Activated naive CD8-positive, alpha-beta T cell treated with anti-CD3 and anti-CD28 coated beads, Interleukin-2, amount 50 U/mL, for 16 hours (primary cell): Measurements from ENCODE around the gene GPD1.

Source experiments
- DNase-seq: peaks from one replicate; pipeline ENCODE4 v3.0.0-alpha.2; 2020; ENCODE audit warnings: low read depth, low spot score

Gene GPD1

DNA sequence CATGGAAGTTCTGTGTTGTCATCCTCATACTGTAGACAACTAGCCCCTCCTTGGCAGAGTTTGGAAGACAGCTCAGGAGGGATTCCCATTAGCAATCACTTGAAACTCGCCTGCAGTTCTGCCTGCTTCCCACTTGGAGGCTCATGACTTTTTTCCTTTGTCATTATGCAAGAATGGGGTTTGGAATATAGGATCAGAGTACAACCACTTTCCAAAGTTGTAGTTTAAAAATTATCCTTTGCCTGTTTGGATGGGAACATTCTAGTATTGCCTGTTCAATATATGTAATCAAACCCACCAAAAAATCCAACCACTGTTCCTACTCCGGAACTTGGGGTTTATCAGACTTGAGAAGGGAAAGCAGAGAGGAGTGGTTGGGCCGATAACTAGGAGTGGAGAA lies 2.1 kb upstream of the GPD1 start:
- DNase-seq, result no peak

- no peak for DNase-seq
Measured at GRCh38 chr12:50102131-50102531, 1.7 kb upstream of the GPD1 start.

DNA sequence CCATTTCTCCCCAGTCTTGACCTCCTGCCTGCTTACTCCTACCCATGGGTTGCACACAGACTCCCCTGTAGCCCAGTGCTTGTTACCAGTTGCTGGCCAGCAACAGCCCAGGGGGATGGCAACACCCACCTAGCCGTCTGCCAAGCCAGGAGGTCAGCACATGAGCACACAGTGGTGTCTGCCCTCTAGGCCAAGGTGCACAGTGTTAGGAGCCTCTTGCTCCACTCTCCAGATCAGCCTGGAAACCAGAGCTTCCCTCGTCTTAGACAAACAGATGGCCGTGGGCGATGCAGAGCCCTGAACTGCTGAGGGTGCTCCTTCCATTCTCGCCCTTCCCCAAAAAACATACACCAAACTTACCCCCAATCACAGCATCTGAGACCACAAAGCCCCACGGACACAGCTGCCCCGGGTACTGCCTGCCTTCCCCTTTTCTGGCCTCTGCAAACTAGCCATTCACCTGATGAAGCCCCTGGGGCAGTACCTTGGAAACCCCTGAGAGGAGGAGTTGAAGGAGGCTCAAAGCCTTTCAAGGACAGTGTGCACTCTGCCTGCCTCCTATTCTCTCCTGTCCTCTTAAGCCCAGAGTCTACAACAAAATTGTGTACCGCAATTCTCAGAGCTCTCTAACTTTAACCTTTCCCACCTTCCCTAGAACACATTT lies 1.0 kb upstream of the GPD1 start:
- DNase-seq, result no peak

DNA sequence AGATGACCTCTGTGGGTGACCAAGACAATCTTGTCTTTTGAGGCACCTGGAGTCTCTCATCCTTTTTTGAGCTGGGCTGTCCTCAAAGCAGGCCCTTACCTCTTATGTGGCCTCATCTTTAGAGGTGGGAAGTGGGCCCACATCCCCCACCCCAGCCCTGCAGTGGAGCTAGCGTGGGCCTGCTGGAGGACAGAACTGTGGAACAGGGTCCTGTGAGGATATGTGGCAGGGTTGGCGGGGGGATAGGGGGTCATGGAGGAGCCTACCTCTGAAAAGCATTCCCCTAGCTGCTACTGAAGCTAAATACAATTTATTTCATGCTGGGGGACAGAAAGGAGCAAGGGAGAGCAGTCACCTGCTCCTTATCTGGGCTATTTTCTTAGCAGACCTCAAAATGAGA lies 457 bp upstream of the GPD1 start:
- no peak for DNase-seq

DNA sequence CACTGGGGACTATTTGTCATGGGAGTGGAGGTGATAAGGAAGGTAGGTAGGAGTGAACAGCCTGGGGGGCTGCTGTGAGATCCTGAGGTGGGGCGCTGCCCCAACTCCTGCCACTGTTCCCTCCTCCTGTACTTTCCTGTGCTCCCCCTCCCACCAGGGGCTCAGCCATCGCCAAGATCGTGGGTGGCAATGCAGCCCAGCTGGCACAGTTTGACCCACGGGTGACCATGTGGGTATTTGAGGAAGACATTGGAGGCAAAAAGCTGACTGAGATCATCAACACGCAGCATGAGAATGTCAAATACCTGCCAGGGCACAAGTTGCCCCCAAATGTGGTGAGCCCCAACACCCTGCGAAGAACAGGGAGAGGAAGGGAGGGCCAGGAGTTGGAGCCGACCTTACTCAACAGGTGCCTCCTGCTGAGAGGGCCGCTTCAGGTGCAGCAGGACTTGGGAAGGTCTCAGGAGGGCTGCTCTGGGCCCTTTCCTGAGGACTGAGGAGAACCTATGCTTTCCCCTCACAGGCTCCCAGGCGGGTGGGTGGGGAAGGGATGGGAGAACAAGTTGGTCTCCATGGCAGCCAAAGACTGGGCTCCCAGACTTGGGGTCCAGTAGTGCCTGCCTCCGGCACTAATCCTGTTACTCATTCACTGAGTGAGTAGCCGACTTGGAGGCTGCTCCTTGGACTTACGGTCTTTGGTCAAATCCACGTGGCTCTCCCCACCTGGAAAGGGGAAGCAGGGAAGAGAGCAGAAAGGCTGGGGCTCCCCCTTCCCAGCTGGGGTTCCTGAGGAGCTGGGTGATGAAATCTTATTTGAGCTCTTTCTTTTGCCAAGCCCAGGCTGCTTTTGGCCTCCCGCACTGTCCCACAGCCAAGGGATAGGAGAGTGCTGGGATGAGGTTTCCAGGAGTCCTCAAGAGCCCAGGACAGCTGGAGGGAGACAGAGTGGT lies 884 bp downstream of the GPD1 start:
- DNase-seq, result no peak

DNA sequence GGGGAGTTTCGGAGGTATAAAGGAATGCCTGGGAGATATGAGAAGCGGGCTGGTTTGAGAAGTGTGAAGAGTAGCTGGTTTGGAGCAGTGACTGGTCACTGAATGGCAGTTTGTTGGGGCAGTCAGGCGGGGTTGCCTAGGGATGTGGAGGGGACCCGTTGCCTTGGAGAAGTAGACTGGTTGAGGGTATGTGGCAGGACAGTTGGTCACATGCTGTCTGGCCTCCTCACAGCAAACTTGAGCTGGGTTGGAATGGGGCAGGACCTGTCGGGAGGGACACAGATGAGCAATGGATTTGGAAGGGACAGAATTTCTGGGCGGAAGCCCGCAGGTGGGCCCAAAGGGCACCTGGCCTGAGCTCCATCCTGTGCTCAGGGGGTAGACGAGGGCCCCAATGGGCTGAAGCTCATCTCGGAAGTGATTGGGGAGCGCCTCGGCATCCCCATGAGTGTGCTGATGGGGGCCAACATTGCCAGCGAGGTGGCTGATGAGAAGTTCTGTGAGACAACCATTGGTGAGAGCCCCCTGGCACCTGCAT lies 2.2 kb downstream of the GPD1 start:
- no peak for DNase-seq

DNA sequence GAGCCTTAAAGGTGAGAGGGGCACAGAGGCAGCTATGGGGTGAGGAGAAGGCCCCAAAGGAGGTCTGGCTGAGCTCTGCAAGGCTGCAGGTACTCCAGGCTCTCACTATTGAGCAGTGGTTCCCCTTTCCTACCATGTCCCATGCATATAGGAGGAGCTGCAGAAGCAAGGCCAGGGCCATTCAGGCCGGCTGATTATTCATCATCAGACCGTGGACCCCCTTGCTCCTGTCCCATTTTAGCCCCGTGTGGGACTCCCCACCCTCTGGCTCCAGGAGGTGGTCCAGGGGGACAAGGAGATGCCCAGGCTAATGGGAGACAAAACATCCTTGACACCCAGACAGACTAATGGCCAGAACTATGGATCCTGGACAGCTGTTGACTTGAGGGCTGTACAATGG lies 3.1 kb downstream of the GPD1 start:
- DNase-seq, result no peak

DNA sequence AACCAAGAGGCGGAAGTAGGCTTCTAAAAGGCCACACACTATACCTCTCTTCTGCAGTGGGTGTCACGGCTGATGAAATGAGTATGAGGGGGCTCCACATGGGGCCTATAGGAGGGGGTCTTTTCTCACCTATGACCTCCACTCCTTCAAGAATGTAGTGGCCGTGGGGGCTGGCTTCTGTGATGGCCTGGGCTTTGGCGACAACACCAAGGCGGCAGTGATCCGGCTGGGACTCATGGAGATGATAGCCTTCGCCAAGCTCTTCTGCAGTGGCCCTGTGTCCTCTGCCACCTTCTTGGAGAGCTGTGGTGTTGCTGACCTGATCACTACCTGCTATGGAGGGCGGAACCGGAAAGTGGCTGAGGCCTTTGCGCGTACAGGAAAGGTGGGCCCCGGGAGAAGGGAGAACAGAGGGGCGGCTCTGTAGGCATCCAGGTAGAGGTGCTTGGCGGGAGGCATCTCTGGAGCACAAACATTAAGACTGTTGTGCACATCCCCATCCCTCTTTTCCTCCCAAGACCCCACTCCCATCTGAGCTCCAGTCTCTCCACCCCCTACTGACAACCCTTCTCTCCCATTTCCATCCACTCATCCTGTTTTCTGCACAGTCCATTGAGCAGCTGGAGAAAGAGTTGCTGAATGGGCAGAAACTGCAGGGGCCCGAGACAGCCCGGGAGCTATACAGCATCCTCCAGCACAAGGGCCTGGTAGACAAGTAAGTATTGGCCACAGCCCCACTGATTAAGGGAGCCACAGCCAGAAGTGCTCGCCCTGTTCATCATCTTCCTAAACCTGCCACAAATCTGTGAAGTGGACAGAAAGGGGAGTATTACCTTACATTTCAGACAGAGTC lies 3.8 kb downstream of the GPD1 start:
- no peak for DNase-seq

DNA sequence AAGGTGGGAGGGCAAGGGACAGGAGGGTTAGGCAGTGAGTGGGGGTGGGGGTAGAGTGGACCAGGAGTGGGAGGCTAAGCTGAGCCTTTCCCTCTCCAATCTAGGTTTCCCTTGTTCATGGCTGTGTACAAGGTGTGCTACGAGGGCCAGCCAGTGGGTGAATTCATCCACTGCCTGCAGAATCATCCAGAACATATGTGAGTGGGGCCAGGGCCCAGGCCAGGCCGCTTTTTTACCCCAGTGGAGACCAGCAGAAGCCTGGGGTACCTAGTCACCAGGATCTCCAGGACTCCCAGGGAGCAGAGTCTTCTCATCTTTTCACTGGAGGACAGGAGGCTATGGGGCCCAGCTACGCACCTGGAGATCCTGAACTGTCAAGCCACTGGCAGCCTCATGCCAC lies 5.5 kb downstream of the GPD1 start:
- DNase-seq, result no peak

DNA sequence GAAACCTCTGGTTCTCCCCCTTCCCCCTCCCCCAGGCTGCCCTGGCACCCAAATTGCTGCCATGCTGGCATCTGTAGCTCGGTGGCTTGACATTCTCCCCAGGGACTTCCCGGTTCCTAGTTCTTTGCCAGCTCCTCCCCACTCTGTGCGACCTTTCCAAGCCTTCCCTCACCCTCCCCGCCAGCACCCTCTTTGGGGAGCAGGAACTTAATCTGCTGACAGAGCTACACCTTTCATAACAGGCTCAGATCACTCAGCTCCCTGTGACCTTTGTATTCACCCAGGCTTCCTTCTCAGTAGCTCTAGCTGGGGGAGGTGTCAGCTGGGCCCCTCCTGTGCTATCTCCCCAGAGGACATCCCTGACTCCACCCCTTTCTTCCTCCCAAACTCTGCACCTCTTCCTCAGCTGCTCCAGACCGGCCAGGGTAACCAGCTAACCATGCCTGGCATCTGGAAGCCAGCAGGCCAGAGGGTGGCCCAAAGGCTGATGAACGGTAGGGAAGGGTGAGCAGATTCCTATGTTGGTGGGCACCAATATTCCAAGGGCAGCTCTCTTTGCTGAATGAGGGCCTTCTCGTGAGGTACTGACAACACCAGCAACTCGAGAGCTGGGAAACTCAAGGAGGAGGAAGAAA lies 6.4 kb downstream of the GPD1 start:
- DNase-seq, result no peak

- no peak for DNase-seq
Measured at GRCh38 chr12:50110762-50111351, 7.0 kb downstream of the GPD1 start.

DNA sequence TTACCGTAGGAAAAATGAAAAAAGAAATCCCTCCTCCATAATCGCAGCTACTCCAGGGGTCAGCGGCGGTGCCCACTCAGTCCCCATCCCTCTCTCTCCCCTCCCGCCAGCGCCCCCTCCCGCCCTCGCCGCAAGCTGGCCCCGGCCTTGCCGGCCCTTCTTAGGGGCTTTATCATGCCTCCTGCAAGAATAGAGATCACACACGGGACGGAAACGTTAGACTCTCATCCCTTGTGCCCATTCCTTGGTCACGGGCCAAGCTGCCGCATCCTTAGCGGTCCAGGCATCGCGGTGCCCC lies 7.5 kb downstream of the GPD1 start:
- no peak for DNase-seq

DNA sequence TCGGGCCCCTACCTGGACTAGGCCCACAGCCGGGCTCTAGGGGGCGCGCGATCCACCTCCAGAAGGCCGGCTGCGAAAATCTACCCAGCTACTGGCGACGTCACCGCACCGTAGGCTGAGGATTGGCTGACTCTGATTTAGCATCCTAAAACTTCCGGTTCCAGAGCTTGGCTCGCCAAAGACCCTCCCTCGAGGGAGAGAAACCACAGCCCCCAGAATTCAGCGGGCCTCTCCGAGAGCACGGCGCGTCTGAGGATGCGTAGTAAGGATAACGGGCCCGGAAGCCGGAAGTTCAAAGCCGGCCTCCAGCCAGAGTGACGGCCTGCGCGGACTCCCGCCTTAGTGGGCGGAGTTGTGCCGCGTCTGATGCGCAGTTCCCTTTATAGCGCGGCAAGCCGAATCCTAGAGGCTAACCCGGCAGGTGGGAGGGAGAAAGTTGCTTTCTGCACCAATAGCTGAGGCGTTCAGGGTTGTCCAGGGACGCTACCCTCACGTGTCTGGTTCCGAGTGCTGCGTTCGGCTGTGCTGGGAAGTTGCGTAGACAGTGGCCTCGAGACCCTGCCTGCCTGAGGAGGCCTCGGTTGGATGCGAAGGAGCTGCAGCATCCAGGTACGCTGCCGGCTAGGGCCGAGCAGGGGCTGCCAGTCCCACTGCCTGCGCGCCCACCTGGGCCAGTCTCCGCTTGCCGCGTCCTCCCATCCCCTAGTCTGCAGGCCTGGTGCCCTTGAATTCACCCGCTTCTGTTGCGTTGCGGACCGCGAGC lies 8.1 kb downstream of the GPD1 start, which contains the start of gene COX14:
COX14 (plus strand) TSS at position 544 of the 763 bp plus-strand sequence. CDS start 7,808 bp downstream, outside the sequence.
- peak; percentile 98 for DNase-seq

DNA sequence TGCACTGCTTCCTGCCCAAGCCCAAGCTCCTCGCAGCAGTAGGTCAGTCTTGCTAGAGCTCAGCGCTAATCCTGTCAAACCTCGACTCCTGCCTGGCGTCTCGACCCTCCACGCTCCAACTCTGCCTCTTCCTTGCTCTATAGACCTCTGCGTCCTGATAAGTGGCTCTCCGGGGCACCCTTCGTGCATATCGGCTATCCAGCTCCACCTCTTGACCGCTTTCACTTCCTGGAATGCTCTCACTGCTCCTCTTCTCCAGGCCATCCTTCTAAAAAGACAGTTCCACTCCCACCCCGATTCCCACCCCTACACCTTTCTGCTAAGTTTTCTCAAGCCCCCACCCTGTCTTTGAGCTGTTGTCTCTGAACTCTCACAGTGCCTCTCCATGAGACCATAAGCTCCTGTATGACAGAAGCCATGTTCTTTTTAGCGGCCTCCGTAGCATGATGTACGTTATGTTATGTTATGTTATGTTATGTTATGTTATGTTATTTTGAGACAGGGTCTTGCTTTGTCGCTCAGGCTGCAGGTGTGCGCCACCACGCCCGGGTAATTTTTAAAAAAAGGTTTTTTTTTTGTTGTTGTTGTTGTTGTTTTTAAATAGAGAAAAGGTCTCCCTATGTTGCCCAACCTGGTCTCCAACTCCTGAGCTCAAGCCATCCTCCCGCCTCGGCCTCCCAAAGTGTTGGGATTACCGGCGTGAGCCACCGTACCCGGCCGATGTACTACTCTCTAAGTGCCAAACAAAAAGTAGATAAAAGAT lies 8.8 kb downstream of the GPD1 start:
- no peak for DNase-seq

GRCh38 chr12:50117057-50117622 lies 13.3 kb downstream of the GPD1 start:
- no peak for DNase-seq

GRCh38 chr12:50119387-50119786 lies 15.6 kb downstream of the GPD1 start:
- no peak for DNase-seq

GRCh38 chr12:50120521-50120920 lies 16.7 kb downstream of the GPD1 start:
- no peak for DNase-seq

DNA sequence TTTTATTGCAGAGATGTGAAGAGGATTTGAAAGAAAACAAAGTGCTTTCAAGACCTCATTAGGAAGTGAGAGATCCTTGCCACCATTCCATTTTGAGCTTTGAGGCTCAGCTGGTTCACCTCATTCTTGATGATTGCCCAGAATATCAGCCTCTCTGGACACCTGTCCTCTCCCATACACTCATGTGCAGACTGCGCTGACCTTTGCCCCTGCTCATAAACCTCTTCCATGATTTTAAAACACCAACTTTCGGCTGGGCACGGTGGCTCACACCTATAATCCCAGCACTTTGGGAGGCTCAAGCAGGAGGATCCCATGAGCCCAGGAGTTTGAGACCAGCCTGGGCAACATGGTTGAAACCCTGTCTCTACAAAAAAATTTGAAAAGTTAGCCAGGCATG lies 17.1 kb downstream of the GPD1 start:
- no peak for DNase-seq

- DNase-seq, result no peak
Measured at GRCh38 chr12:50121641-50122040, 17.8 kb downstream of the GPD1 start.
